ENCODE results near the gene CCR9.

The CCR9 gene

GRCh38 chr3:45873638-45874037 lies 12.7 kb upstream of the CCR9 start:
- DNase-seq = no peak

GRCh38 chr3:45874677-45875346 lies 11.5 kb upstream of the CCR9 start:
- no peak for DNase-seq

GRCh38 chr3:45878124-45878523 lies 8.2 kb upstream of the CCR9 start:
- no peak for DNase-seq

- no peak for DNase-seq
Observed at GRCh38 chr3:45880725-45881077, 5.6 kb upstream of the CCR9 start.

- no peak for DNase-seq
Observed at GRCh38 chr3:45881078-45882022, 5.0 kb upstream of the CCR9 start.

GRCh38 chr3:45884368-45885201 lies 1.8 kb upstream of the CCR9 start:
- DNase-seq = no peak

- DNase-seq = no peak
Observed at GRCh38 chr3:45887285-45887684, 942 bp downstream of the CCR9 start.

- DNase-seq = no peak
Observed at GRCh38 chr3:45887759-45888511, 1.6 kb downstream of the CCR9 start.

- DNase-seq = no peak
Observed at GRCh38 chr3:45889337-45889736, 3.0 kb downstream of the CCR9 start.

- no peak for DNase-seq
Observed at GRCh38 chr3:45890405-45890804, 4.1 kb downstream of the CCR9 start.

- no peak for DNase-seq
Observed at GRCh38 chr3:45892161-45892560, 5.8 kb downstream of the CCR9 start.

- DNase-seq = no peak
Observed at GRCh38 chr3:45894015-45894414, 7.7 kb downstream of the CCR9 start.

GRCh38 chr3:45895686-45896468 lies 9.5 kb downstream of the CCR9 start:
- DNase-seq = no peak

GRCh38 chr3:45896956-45897355 lies 10.6 kb downstream of the CCR9 start:
- no peak for DNase-seq

GRCh38 chr3:45904931-45905330 lies 18.6 kb downstream of the CCR9 start:
- no peak for DNase-seq

- DNase-seq = no peak
Observed at GRCh38 chr3:45905755-45906154, 19.4 kb downstream of the CCR9 start.

- no peak for DNase-seq
Observed at GRCh38 chr3:45906681-45907407, 20.5 kb downstream of the CCR9 start.

- DNase-seq = no peak
Observed at GRCh38 chr3:45907769-45908705, 21.7 kb downstream of the CCR9 start.

GRCh38 chr3:45908761-45909160 lies 22.4 kb downstream of the CCR9 start:
- DNase-seq = no peak

- no peak for DNase-seq
Observed at GRCh38 chr3:45909542-45909941, 23.2 kb downstream of the CCR9 start.

All from GF-D8 (cell line).